ENCODE measurements around the gene HIC2.
"Not testable (repeated sequence)": the region's sequence is repeated elsewhere in the genome, so short reads cannot be mapped to it uniquely, and the experiment has no call there.

HIC2 gene

DNA sequence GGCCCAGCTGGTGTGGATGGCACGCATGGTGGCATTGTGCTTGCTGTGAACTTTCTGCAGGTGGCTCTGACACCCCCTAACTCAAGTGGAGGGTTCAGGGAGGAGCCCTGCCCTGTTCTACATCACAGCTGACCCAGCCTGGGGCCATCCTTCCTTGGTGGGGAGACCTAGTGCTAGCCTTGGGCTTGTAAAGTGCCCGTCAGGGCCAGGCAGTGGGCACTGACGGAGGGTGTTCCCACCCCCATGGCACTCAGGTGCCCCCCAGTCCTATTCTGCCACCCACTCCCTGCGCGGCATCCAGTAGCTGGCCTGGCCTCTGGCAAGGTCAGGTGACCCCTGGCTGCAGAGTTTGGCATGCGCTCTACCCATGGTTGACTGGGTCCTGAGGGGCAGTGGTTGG lies 24.0 kb downstream of the HIC2 start:
- not testable (repeated sequence) for H2AFZ ChIP-seq (ENCODE audit: low read depth, low read length, severe bottlenecking); H3K4me3 ChIP-seq (ENCODE audit: insufficient read depth, low read length, poor library complexity, severe bottlenecking); H3K27ac ChIP-seq (ENCODE audit: low read depth, low read length); H3K79me2 ChIP-seq (ENCODE audit: insufficient read depth, low read length); H3K27me3 ChIP-seq (ENCODE audit: low read length); H3K9me2 ChIP-seq (replicated peaks; ENCODE audit: insufficient read depth, low read length); H3K36me3 ChIP-seq (ENCODE audit: low read length); H3K4me2 ChIP-seq (ENCODE audit: low read depth, low read length, poor library complexity, severe bottlenecking); H4K20me1 ChIP-seq (ENCODE audit: low read depth, low read length); H3K9me3 ChIP-seq (ENCODE audit: insufficient read depth, low read length); H3F3A ChIP-seq (ENCODE audit: insufficient read depth); H3K9ac ChIP-seq (ENCODE audit: low read length)

DNA sequence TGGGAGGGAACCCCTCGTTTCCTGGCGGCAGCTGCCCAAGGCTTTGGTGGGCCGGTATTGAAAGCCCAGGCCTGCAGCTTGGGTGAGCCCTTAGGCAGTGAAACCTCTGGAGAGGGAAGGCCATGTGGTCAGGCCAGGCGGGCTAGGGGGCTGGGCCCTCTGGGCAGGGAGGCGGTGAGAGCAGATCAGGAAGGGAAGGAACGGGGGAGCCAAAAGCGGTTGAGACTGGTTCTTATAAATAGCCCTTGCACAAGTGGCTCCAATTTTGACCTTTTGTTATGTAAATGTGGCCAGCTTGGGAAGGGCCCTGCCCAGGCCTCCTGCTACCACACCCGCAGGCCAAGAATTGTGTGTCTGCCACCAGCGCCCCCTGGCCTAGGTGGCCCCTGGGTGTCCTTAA lies 25.0 kb downstream of the HIC2 start:
- H3F3A ChIP-seq (ENCODE audit: insufficient read depth); H3K9me2 ChIP-seq (replicated peaks; ENCODE audit: insufficient read depth, low read length); H2AFZ ChIP-seq (ENCODE audit: low read depth, low read length, severe bottlenecking); H3K27me3 ChIP-seq (ENCODE audit: low read length); H3K36me3 ChIP-seq (ENCODE audit: low read length); H4K20me1 ChIP-seq (ENCODE audit: low read depth, low read length); H3K79me2 ChIP-seq (ENCODE audit: insufficient read depth, low read length); H3K9ac ChIP-seq (ENCODE audit: low read length); H3K9me3 ChIP-seq (ENCODE audit: insufficient read depth, low read length); H3K27ac ChIP-seq (ENCODE audit: low read depth, low read length); H3K4me3 ChIP-seq (ENCODE audit: insufficient read depth, low read length, poor library complexity, severe bottlenecking); H3K4me2 ChIP-seq (ENCODE audit: low read depth, low read length, poor library complexity, severe bottlenecking): not testable (repeated sequence)

DNA sequence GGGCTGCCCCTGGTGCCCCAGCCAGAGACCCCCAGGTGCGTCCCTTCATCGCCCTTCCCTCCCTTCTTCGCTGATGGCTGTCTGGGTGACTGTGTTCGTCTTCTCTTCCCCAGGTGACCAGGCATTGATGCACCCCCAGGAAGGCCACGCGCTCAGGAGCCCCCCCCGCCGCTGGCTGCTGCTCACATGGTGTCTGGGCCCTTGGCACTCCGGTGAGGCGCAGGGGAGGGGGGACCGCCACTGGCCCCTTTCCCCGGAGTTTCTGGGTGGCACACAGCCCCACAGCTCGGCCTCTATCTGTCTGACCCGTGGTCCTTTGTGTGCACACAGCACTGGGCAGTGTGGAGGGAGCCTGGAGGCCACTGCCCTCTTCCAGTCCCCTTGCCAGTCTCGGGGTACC lies 25.5 kb downstream of the HIC2 start:
- not testable (repeated sequence) for H3K27me3 ChIP-seq (ENCODE audit: low read length); H3F3A ChIP-seq (ENCODE audit: insufficient read depth); H2AFZ ChIP-seq (ENCODE audit: low read depth, low read length, severe bottlenecking); H3K4me3 ChIP-seq (ENCODE audit: insufficient read depth, low read length, poor library complexity, severe bottlenecking); H3K9me2 ChIP-seq (replicated peaks; ENCODE audit: insufficient read depth, low read length); H3K27ac ChIP-seq (ENCODE audit: low read depth, low read length); H3K4me2 ChIP-seq (ENCODE audit: low read depth, low read length, poor library complexity, severe bottlenecking); H4K20me1 ChIP-seq (ENCODE audit: low read depth, low read length); H3K9ac ChIP-seq (ENCODE audit: low read length); H3K79me2 ChIP-seq (ENCODE audit: insufficient read depth, low read length); H3K36me3 ChIP-seq (ENCODE audit: low read length); H3K9me3 ChIP-seq (ENCODE audit: insufficient read depth, low read length)

DNA sequence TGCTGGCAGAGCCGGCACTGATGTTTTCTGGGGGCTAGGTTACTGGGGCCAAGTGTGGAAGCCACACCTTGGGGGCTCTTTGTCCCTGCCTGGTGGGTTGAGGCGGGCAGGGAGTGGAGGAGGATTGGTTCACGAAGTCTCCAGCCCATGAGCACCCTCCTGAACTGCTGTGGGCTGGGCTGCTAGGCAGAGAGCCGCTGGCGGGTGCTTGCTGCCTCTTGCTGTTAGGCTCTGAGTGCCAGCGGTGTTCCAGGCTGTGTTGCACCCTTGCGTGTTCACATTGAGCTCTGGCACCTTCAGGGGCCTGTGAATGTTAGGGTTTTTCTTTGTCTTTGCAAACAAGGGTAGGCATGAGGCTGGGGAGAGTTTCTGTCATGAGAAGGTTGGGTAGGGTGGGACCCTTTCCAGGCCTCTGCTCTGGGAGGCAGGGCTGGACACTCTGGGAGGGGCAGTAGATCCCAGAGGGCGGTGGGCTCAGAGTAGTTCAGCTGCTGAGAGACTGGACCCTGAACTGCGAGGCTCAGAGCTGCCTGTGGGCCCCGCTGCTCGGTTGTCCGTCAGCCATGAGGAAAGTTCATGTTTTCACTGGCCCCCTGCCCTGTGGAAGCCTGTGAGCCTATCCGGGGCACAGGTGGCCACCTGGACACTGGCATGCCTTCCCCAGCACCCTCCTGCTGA lies 26.0 kb downstream of the HIC2 start:
- Histone ChIP-seq H3K4me3 (ENCODE audit: insufficient read depth, low read length, poor library complexity, severe bottlenecking) (no peak overlapping the region), H3K79me2 (ENCODE audit: insufficient read depth, low read length) (no peaks in the 10 kb centered on the region), H4K20me1 (ENCODE audit: low read depth, low read length) (no peaks in the 10 kb centered on the region), H2AFZ (ENCODE audit: low read depth, low read length, severe bottlenecking) (no peak overlapping the region), H3K27me3 (ENCODE audit: low read length) (no peaks in the 10 kb centered on the region), H3K4me2 (ENCODE audit: low read depth, low read length, poor library complexity, severe bottlenecking) (no peak overlapping the region), H3K9me2 (replicated peaks; ENCODE audit: insufficient read depth, low read length) (no peaks in the 10 kb centered on the region), H3K27ac (ENCODE audit: low read depth, low read length) (no peak overlapping the region), H3K9me3 (ENCODE audit: insufficient read depth, low read length) (no peaks in the 10 kb centered on the region), H3F3A (ENCODE audit: insufficient read depth) (no peaks in the 10 kb centered on the region), H3K36me3 (ENCODE audit: low read length) (no peaks in the 10 kb centered on the region), H3K9ac (ENCODE audit: low read length) (no peak overlapping the region)
- TF ChIP-seq, protein P1, sequence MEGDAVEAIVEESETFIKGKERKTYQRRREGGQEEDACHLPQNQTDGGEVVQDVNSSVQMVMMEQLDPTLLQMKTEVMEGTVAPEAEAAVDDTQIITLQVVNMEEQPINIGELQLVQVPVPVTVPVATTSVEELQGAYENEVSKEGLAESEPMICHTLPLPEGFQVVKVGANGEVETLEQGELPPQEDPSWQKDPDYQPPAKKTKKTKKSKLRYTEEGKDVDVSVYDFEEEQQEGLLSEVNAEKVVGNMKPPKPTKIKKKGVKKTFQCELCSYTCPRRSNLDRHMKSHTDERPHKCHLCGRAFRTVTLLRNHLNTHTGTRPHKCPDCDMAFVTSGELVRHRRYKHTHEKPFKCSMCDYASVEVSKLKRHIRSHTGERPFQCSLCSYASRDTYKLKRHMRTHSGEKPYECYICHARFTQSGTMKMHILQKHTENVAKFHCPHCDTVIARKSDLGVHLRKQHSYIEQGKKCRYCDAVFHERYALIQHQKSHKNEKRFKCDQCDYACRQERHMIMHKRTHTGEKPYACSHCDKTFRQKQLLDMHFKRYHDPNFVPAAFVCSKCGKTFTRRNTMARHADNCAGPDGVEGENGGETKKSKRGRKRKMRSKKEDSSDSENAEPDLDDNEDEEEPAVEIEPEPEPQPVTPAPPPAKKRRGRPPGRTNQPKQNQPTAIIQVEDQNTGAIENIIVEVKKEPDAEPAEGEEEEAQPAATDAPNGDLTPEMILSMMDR (IDR thresholded peaks at IDR 0.05; ENCODE audit: insufficient read depth, low read length, poor library complexity, severe bottlenecking) = no peak
- TF ChIP-seq EZH2phosphoT487 (conservative IDR thresholded peaks at IDR 0.05; ENCODE audit: low read length) = no peak

DNA sequence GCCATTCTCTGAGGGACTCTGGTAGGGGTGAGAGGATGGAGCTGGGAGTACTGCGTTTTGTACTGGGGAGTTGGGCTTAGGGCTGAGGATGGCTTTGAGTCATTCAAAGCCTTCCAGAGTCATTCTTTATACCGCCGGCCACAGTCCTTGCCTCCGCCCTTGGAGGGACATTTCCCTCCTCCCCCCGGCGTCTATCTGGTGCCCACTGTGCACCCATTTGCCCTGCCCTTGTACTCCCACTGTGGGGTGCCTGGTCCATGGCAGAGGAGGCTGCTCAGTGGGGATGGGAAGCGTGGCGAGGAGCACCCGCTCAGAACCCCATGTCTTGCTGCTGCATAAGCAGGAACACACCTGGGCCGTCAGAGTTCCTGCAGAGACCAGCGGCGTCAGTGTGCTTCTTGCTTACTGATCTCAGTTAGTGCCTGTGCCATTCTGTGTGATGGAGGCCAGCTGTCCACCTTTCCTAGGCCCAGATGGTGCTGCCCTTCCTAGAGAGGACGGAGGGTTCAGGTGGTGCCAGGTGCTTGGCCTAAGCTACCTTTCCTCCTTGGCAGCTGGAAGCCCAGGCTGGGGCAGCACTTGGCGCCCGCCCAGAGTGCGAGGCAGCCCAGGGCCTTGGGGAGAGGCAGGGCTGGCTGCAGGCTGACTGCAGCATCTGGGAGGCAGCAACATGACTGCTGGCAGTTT lies 26.7 kb downstream of the HIC2 start:
- H3K9me2 ChIP-seq (replicated peaks; ENCODE audit: insufficient read depth, low read length) = no peaks in the 10 kb centered on the region
- no peaks in the 10 kb centered on the region for H4K20me1 ChIP-seq (ENCODE audit: low read depth, low read length)
- no peak overlapping the region for H3K4me2 ChIP-seq (ENCODE audit: low read depth, low read length, poor library complexity, severe bottlenecking)
- H3K27me3 ChIP-seq (ENCODE audit: low read length) = no peaks in the 10 kb centered on the region
- H3K36me3 ChIP-seq (ENCODE audit: low read length) = no peaks in the 10 kb centered on the region
- no peak overlapping the region for H3K4me3 ChIP-seq (ENCODE audit: insufficient read depth, low read length, poor library complexity, severe bottlenecking)
- TF ChIP-seq, protein P1 (IDR thresholded peaks at IDR 0.05; ENCODE audit: insufficient read depth, low read length, poor library complexity, severe bottlenecking) = no peak
- TF ChIP-seq EZH2phosphoT487 (conservative IDR thresholded peaks at IDR 0.05; ENCODE audit: low read length) = no peak
- H3K27ac ChIP-seq (ENCODE audit: low read depth, low read length) = no peak overlapping the region
- H3K79me2 ChIP-seq (ENCODE audit: insufficient read depth, low read length) = no peaks in the 10 kb centered on the region
- H3K9me3 ChIP-seq (ENCODE audit: insufficient read depth, low read length) = no peaks in the 10 kb centered on the region
- H3F3A ChIP-seq (ENCODE audit: insufficient read depth) = no peaks in the 10 kb centered on the region
- no peak overlapping the region for H2AFZ ChIP-seq (ENCODE audit: low read depth, low read length, severe bottlenecking)
- H3K9ac ChIP-seq (ENCODE audit: low read length) = no peak overlapping the region

All from SU-DHL-6 (cell line).